ENCODE measurements around the gene INTS4. TPM values are rescaled to one million over a fixed set of nuclear protein-coding genes. Genes with fewer than 3 reads are reported as not detected.

The INTS4 gene
- total and polyA plus RNA-seq, 2 experiments from 2014 or later, result 24.6 to 47.6 TPM

DNA sequence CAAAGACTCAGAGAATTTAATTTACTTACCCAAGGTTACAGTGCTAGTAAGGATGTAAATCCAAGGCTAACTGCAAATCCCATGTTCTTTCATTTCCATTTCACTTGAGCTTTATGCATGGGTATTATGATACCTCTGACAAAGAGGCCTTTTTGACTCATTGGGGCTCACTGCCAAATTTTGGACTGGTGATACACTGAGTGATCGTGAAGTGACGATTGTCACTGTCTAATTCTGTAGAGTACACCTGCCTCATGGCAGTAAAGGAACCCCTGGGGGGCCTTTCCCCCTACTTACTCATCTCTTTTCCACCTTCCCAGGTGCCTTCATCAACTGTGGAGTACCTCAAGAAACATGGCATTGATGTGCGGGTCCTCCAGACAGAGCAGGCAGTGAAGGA lies 122.6 kb downstream of the INTS4 start:
- peaks cover 6% of the 10 kb centered on the region; the same call in 1 of the 2 replicates for H3K9me2 ChIP-seq (ENCODE audit: insufficient read depth)
- Mint-ChIP-seq H3K36me3 (ENCODE audit: low read depth) (peaks cover 6% of the 10 kb centered on the region; the same call in 2 of the 3 replicates), H3K27me3 (ENCODE audit: insufficient read depth, low read depth, poor library complexity) (peaks cover 2% of the 10 kb centered on the region), H3K4me1 (peaks cover 13% of the 10 kb centered on the region), H3K9me3 (no peaks in the 10 kb centered on the region), H3K4me3 (no peak overlapping the region), H3K27ac (no peak overlapping the region)
- no peak overlapping the region for H3K27ac ChIP-seq (ENCODE audit: low read depth)
- H2AFZ ChIP-seq, result no peak overlapping the region
- H3K36me3 ChIP-seq (ENCODE audit: insufficient read depth), result no peaks in the 10 kb centered on the region
- peaks cover 9% of the 10 kb centered on the region; the same call in 1 of the 2 replicates for H3K4me1 ChIP-seq (ENCODE audit: insufficient read depth)
- no peaks in the 10 kb centered on the region for H3K27me3 ChIP-seq (ENCODE audit: insufficient read depth)
- no peak for ATAC-seq
- no peaks in the 10 kb centered on the region; the same call in 1 of the 2 replicates for H4K20me1 ChIP-seq (replicated peaks; ENCODE audit: insufficient read depth)
- no peak for TF ChIP-seq EZH2phosphoT487 (IDR thresholded peaks at IDR 0.05; ENCODE audit: unreplicated experiment)
- TF ChIP-seq CREB1 (CRISPR knock-in tag; IDR thresholded peaks at IDR 0.05; ENCODE audit: low read depth), result no peak
- TF ChIP-seq STAT1 (IDR thresholded peaks at IDR 0.05; ENCODE audit: unreplicated experiment), result no peak
- TF ChIP-seq ZNF331 (CRISPR knock-in tag; IDR thresholded peaks at IDR 0.05; ENCODE audit: low read depth), result no peak
- TF ChIP-seq, protein P1, sequence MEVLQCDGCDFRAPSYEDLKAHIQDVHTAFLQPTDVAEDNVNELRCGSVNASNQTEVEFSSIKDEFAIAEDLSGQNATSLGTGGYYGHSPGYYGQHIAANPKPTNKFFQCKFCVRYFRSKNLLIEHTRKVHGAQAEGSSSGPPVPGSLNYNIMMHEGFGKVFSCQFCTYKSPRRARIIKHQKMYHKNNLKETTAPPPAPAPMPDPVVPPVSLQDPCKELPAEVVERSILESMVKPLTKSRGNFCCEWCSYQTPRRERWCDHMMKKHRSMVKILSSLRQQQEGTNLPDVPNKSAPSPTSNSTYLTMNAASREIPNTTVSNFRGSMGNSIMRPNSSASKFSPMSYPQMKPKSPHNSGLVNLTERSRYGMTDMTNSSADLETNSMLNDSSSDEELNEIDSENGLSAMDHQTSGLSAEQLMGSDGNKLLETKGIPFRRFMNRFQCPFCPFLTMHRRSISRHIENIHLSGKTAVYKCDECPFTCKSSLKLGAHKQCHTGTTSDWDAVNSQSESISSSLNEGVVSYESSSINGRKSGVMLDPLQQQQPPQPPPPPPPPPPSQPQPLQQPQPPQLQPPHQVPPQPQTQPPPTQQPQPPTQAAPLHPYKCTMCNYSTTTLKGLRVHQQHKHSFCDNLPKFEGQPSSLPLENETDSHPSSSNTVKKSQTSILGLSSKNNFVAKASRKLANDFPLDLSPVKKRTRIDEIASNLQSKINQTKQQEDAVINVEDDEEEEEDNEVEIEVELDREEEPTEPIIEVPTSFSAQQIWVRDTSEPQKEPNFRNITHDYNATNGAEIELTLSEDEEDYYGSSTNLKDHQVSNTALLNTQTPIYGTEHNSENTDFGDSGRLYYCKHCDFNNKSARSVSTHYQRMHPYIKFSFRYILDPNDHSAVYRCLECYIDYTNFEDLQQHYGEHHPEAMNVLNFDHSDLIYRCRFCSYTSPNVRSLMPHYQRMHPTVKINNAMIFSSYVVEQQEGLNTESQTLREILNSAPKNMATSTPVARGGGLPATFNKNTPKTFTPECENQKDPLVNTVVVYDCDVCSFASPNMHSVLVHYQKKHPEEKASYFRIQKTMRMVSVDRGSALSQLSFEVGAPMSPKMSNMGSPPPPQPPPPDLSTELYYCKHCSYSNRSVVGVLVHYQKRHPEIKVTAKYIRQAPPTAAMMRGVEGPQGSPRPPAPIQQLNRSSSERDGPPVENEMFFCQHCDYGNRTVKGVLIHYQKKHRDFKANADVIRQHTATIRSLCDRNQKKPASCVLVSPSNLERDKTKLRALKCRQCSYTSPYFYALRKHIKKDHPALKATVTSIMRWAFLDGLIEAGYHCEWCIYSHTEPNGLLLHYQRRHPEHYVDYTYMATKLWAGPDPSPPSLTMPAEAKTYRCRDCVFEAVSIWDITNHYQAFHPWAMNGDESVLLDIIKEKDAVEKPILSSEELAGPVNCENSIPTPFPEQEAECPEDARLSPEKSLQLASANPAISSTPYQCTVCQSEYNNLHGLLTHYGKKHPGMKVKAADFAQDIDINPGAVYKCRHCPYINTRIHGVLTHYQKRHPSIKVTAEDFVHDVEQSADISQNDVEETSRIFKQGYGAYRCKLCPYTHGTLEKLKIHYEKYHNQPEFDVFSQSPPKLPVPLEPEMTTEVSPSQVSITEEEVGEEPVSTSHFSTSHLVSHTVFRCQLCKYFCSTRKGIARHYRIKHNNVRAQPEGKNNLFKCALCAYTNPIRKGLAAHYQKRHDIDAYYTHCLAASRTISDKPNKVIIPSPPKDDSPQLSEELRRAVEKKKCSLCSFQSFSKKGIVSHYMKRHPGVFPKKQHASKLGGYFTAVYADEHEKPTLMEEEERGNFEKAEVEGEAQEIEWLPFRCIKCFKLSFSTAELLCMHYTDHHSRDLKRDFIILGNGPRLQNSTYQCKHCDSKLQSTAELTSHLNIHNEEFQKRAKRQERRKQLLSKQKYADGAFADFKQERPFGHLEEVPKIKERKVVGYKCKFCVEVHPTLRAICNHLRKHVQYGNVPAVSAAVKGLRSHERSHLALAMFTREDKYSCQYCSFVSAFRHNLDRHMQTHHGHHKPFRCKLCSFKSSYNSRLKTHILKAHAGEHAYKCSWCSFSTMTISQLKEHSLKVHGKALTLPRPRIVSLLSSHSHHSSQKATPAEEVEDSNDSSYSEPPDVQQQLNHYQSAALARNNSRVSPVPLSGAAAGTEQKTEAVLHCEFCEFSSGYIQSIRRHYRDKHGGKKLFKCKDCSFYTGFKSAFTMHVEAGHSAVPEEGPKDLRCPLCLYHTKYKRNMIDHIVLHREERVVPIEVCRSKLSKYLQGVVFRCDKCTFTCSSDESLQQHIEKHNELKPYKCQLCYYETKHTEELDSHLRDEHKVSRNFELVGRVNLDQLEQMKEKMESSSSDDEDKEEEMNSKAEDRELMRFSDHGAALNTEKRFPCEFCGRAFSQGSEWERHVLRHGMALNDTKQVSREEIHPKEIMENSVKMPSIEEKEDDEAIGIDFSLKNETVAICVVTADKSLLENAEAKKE (CRISPR knock-in tag; IDR thresholded peaks at IDR 0.05), result no peak
- no peak for TF ChIP-seq ZNF114 (CRISPR knock-in tag; IDR thresholded peaks at IDR 0.05)
- TF ChIP-seq, protein P2, sequence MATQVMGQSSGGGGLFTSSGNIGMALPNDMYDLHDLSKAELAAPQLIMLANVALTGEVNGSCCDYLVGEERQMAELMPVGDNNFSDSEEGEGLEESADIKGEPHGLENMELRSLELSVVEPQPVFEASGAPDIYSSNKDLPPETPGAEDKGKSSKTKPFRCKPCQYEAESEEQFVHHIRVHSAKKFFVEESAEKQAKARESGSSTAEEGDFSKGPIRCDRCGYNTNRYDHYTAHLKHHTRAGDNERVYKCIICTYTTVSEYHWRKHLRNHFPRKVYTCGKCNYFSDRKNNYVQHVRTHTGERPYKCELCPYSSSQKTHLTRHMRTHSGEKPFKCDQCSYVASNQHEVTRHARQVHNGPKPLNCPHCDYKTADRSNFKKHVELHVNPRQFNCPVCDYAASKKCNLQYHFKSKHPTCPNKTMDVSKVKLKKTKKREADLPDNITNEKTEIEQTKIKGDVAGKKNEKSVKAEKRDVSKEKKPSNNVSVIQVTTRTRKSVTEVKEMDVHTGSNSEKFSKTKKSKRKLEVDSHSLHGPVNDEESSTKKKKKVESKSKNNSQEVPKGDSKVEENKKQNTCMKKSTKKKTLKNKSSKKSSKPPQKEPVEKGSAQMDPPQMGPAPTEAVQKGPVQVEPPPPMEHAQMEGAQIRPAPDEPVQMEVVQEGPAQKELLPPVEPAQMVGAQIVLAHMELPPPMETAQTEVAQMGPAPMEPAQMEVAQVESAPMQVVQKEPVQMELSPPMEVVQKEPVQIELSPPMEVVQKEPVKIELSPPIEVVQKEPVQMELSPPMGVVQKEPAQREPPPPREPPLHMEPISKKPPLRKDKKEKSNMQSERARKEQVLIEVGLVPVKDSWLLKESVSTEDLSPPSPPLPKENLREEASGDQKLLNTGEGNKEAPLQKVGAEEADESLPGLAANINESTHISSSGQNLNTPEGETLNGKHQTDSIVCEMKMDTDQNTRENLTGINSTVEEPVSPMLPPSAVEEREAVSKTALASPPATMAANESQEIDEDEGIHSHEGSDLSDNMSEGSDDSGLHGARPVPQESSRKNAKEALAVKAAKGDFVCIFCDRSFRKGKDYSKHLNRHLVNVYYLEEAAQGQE (IDR thresholded peaks at IDR 0.05; ENCODE audit: unreplicated experiment), result no peak
- no peak for TF ChIP-seq EZH2 (IDR thresholded peaks at IDR 0.05; ENCODE audit: low read depth, unreplicated experiment)
- TF ChIP-seq, protein P3, sequence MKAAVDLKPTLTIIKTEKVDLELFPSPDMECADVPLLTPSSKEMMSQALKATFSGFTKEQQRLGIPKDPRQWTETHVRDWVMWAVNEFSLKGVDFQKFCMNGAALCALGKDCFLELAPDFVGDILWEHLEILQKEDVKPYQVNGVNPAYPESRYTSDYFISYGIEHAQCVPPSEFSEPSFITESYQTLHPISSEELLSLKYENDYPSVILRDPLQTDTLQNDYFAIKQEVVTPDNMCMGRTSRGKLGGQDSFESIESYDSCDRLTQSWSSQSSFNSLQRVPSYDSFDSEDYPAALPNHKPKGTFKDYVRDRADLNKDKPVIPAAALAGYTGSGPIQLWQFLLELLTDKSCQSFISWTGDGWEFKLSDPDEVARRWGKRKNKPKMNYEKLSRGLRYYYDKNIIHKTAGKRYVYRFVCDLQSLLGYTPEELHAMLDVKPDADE (IDR thresholded peaks at IDR 0.05), result no peak
- no peak for TF ChIP-seq JUNB (IDR thresholded peaks at IDR 0.05; ENCODE audit: unreplicated experiment)
- TF ChIP-seq, protein P4, sequence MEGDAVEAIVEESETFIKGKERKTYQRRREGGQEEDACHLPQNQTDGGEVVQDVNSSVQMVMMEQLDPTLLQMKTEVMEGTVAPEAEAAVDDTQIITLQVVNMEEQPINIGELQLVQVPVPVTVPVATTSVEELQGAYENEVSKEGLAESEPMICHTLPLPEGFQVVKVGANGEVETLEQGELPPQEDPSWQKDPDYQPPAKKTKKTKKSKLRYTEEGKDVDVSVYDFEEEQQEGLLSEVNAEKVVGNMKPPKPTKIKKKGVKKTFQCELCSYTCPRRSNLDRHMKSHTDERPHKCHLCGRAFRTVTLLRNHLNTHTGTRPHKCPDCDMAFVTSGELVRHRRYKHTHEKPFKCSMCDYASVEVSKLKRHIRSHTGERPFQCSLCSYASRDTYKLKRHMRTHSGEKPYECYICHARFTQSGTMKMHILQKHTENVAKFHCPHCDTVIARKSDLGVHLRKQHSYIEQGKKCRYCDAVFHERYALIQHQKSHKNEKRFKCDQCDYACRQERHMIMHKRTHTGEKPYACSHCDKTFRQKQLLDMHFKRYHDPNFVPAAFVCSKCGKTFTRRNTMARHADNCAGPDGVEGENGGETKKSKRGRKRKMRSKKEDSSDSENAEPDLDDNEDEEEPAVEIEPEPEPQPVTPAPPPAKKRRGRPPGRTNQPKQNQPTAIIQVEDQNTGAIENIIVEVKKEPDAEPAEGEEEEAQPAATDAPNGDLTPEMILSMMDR (conservative IDR thresholded peaks at IDR 0.05; ENCODE audit: low read depth in 2 of 2), result no peak
- no peak for DNase-seq (ENCODE audit: low spot score)
- H3K4me2 ChIP-seq, result no peak overlapping the region
- H3F3A ChIP-seq (replicated peaks; ENCODE audit: low read depth), result no peaks in the 10 kb centered on the region
- no peaks in the 10 kb centered on the region for H3K79me2 ChIP-seq (replicated peaks; ENCODE audit: insufficient read depth)
- H3K4me3 ChIP-seq, result no peak overlapping the region

Data from GM23338 (cell line).